Astrocyte (in vitro differentiated cells and primary cell): Measurements from ENCODE around the gene CCSER1.

Experiments
- EZH2 ChIP-seq: IDR thresholded peaks from 2 replicates; pipeline ENCODE4 v1.6.1; 2012; ENCODE audit warnings: mild to moderate bottlenecking, low read length, inconsistent platforms; ENCODE audit not compliant: insufficient read depth
- TF ChIP-seq, protein P1 (sequence below): IDR thresholded peaks from 2 replicates; pipeline ENCODE4 v1.5.1; 2011; ENCODE audit warnings: low read depth, mild to moderate bottlenecking, inconsistent platforms, low read length, moderate library complexity; ENCODE audit not compliant: insufficient read depth

DNA sequence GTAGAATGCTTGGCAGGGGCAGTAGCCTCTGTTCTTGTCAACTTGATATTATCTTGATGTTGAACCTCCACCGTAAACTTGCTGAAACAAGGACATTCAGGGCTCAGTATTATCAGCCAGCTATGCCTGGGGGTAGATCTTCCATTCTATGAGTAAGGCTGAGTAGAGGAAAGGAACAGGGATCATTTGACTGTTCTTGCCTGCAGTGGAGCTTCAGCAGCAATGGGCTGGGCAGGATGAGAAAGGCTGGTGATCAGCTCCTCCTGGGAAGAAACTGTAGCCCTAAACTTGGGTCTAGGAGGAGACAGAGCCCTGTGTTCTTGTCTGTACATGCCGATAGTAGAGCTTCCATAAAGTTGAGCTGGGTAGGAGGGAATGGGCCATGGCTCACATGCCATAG is 127.2 kb downstream of the CCSER1 start:
- TF ChIP-seq, protein P1, sequence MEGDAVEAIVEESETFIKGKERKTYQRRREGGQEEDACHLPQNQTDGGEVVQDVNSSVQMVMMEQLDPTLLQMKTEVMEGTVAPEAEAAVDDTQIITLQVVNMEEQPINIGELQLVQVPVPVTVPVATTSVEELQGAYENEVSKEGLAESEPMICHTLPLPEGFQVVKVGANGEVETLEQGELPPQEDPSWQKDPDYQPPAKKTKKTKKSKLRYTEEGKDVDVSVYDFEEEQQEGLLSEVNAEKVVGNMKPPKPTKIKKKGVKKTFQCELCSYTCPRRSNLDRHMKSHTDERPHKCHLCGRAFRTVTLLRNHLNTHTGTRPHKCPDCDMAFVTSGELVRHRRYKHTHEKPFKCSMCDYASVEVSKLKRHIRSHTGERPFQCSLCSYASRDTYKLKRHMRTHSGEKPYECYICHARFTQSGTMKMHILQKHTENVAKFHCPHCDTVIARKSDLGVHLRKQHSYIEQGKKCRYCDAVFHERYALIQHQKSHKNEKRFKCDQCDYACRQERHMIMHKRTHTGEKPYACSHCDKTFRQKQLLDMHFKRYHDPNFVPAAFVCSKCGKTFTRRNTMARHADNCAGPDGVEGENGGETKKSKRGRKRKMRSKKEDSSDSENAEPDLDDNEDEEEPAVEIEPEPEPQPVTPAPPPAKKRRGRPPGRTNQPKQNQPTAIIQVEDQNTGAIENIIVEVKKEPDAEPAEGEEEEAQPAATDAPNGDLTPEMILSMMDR, result no peak
- TF ChIP-seq EZH2, result no peak
